OCI-LY3 (cell line): ENCODE results near the gene KRTAP4-12.

Source experiments
- EZH2phosphoT487 ChIP-seq: fragments of 200-600 bp; shearing (Covaris generic); IDR thresholded peaks from 2 replicates; pipeline ENCODE4 v1.6.1; 2018; ENCODE audit warnings: antibody characterized with exemption, mixed run types, low read depth
- TF ChIP-seq, protein P1 (sequence below): fragments of 200-600, 300-600 bp; sonication (generic); IDR thresholded peaks from 2 replicates; pipeline ENCODE4 v1.5.1; 2014; ENCODE audit warnings: antibody characterized with exemption, low read length, low read depth

DNA sequence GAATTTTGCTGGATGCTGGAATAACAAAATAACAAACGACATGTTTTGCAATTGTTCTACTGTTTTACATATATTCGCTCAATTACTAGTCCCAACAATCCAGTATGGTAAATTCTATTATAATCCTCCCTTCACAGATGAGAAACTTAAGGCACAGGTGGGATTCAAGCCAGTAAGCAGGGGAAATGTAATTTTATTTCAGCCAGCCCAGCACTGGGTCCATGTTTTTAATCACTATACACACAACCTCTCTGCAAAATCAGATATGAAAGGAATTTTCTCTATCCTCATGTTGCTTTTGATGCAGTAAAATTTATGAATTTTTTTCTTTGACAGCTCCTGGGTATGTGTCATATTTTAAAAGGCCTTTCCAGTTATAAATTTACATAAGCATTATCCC is 21.3 kb upstream of the KRTAP4-12 start:
- TF ChIP-seq, protein P1, sequence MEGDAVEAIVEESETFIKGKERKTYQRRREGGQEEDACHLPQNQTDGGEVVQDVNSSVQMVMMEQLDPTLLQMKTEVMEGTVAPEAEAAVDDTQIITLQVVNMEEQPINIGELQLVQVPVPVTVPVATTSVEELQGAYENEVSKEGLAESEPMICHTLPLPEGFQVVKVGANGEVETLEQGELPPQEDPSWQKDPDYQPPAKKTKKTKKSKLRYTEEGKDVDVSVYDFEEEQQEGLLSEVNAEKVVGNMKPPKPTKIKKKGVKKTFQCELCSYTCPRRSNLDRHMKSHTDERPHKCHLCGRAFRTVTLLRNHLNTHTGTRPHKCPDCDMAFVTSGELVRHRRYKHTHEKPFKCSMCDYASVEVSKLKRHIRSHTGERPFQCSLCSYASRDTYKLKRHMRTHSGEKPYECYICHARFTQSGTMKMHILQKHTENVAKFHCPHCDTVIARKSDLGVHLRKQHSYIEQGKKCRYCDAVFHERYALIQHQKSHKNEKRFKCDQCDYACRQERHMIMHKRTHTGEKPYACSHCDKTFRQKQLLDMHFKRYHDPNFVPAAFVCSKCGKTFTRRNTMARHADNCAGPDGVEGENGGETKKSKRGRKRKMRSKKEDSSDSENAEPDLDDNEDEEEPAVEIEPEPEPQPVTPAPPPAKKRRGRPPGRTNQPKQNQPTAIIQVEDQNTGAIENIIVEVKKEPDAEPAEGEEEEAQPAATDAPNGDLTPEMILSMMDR = no peak
- no peak for TF ChIP-seq EZH2phosphoT487
